PC-3 (cell line): ENCODE results near the gene RFTN2.

Experiments used
- CTCF ChIP-seq: fragments of 300-600 bp; sonication (generic); conservative IDR thresholded peaks from 2 replicates; pipeline ENCODE4 v1.5.1; 2017; ENCODE audit warnings: antibody characterized with exemption, low read depth, mild to moderate bottlenecking, low read length
- EZH2 ChIP-seq: fragments of 300-600 bp; sonication (generic); IDR thresholded peaks from one replicate; pipeline ENCODE4 v1.6.1; 2017; ENCODE audit warnings: antibody characterized with exemption, mild to moderate bottlenecking, low read length; ENCODE audit not compliant: unreplicated experiment

DNA sequence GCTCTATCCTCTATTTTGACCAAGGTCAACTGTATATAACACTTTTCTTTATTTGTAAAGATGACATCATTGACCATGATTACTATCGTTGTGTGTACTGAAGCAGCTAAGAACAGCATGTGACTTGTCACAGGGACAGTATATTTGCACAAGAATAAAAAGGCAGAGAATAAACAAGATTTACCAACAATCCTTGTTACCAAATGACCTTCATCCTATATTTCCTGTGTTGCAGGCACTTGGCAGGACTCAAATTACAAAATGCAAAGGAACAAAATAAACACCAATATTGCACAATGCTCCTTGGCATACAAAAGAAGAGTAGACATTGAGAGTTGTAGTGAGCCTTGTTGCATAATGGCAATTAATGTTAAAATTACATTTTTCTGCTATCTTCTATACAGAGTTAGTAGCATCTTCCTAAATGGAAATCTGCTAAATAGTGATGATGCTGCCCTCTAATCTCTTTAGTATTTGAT, 61.8 kb downstream of the RFTN2 start:
- TF ChIP-seq CTCF (no peak), EZH2 (no peak)
